ENCODE results near the gene VIPR2. TPM values are rescaled to one million over a fixed set of nuclear protein-coding genes. Genes with fewer than 3 reads are reported as not detected.

The VIPR2 gene
- polyA plus RNA-seq, 1 experiment: not detected

- ChIA-PET CTCF (no interaction called here), POLR2A (no interaction called here)
- H3K36me3 ChIP-seq (ENCODE audit: control insufficient read depth, insufficient read depth, low read length): no peaks in the 10 kb centered on the region
- TF ChIP-seq CTCF (IDR thresholded peaks at IDR 0.05; ENCODE audit: insufficient read depth, low read depth, low read length): no peak
- no peak overlapping the region for H3K4me3 ChIP-seq (ENCODE audit: low read depth, low read length)
- no peaks in the 10 kb centered on the region for H3K27me3 ChIP-seq (ENCODE audit: control insufficient read depth, insufficient read depth, low read length)
- no peak for DNase-seq (ENCODE audit: low read depth)
Observed at GRCh38 chr7:159032322-159032721, 112.3 kb downstream of the VIPR2 start.

GRCh38 chr7:159031750-159032149 is 112.9 kb downstream of the VIPR2 start:
- no peaks in the 10 kb centered on the region for H3K27me3 ChIP-seq (ENCODE audit: control insufficient read depth, insufficient read depth, low read length)
- ChIA-PET POLR2A (no interaction called here), CTCF (no interaction called here)
- TF ChIP-seq CTCF (IDR thresholded peaks at IDR 0.05; ENCODE audit: insufficient read depth, low read depth, low read length): no peak
- no peak for DNase-seq (ENCODE audit: low read depth)
- H3K36me3 ChIP-seq (ENCODE audit: control insufficient read depth, insufficient read depth, low read length): no peaks in the 10 kb centered on the region
- H3K4me3 ChIP-seq (ENCODE audit: low read depth, low read length): no peak overlapping the region

- Histone ChIP-seq H3K27me3 (ENCODE audit: control insufficient read depth, insufficient read depth, low read length) (no peaks in the 10 kb centered on the region), H3K36me3 (ENCODE audit: control insufficient read depth, insufficient read depth, low read length) (no peaks in the 10 kb centered on the region), H3K4me3 (ENCODE audit: low read depth, low read length) (no peak overlapping the region)
- DNase-seq (ENCODE audit: low read depth): no peak
- ChIA-PET POLR2A (no interaction called here), CTCF (no interaction called here)
- TF ChIP-seq CTCF (IDR thresholded peaks at IDR 0.05; ENCODE audit: insufficient read depth, low read depth, low read length): no peak
Observed at GRCh38 chr7:159031135-159031701, 113.4 kb downstream of the VIPR2 start.

- Histone ChIP-seq H3K4me3 (ENCODE audit: low read depth, low read length) (peak overlapping the region; percentile 9), H3K36me3 (ENCODE audit: control insufficient read depth, insufficient read depth, low read length) (no peaks in the 10 kb centered on the region), H3K27me3 (ENCODE audit: control insufficient read depth, insufficient read depth, low read length) (no peaks in the 10 kb centered on the region)
- no peak for DNase-seq (ENCODE audit: low read depth)
- no peak for TF ChIP-seq CTCF (IDR thresholded peaks at IDR 0.05; ENCODE audit: insufficient read depth, low read depth, low read length)
- ChIA-PET POLR2A (no interaction called here), CTCF (no interaction called here)
Observed at GRCh38 chr7:159030490-159031134, 114.1 kb downstream of the VIPR2 start.

- no peak for TF ChIP-seq CTCF (IDR thresholded peaks at IDR 0.05; ENCODE audit: insufficient read depth, low read depth, low read length)
- no peak for DNase-seq (ENCODE audit: low read depth)
Observed at GRCh38 chr7:159028508-159029401, 115.9 kb downstream of the VIPR2 start.

More at GRCh38 chr7:159028508-159029401, 115.9 kb downstream of the VIPR2 start:
- ChIA-PET CTCF (no interaction called here), POLR2A (no interaction called here)
- Histone ChIP-seq H3K36me3 (ENCODE audit: control insufficient read depth, insufficient read depth, low read length) (no peaks in the 10 kb centered on the region), H3K27me3 (ENCODE audit: control insufficient read depth, insufficient read depth, low read length) (no peaks in the 10 kb centered on the region), H3K4me3 (ENCODE audit: low read depth, low read length) (no peak overlapping the region)
